ENCODE data around the gene SERINC2. TPM values are rescaled to one million over a fixed set of nuclear protein-coding genes. Genes with fewer than 3 reads are reported as not detected.

The SERINC2 gene
- total RNA-seq, 1 experiment from 2014 or later = 50.1 TPM

DNA sequence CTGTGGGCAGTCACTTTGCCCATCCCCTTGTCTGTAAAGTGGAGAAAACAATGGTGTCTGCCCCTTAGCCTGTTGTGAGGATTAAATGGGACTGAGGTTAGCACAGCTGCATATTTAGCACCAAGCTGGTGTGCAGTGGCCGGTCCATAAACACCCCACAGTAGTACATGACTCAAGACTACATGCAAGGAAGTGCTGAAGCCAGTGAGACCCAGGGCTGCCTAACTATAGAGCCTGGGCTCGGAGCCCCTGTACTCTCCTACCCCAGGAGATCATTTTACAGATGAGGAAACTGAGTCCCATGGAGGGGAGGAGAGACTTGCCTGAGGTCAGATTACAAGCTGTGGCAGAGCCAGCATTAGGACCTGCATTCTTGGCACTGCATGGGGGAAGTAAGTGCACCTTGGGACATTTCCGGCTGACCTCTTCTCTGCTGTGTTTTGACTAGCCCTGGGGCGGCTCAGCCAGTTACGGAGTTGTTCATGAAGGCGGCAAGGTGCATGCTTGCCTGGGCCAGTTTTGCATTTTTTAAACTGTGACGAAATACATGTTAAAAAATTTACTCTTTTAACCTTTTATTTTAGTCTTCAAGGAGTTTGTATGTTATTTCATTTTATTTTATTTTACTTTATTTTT, 3.2 kb downstream of the SERINC2 start:
- Histone ChIP-seq H3K4me3 (replicated peaks in 1 of 2; ENCODE audit: low read depth in 1 of 2, low read length in 2 of 2) (no peak overlapping the region), H3K27me3 (ENCODE audit: insufficient read depth, low read length) (no peaks in the 10 kb centered on the region), H3K4me1 (ENCODE audit: control insufficient read depth in 1 of 2, insufficient read depth in 2 of 2, low read length in 2 of 2) (peaks cover 8 to 60% of the 10 kb centered on the region in 2 experiments; a peak in 3 of 4 replicates), H2AFZ (ENCODE audit: low read depth, low read length, poor library complexity, severe bottlenecking) (no peak overlapping the region), H4K20me1 (ENCODE audit: insufficient read depth) (no peaks in the 10 kb centered on the region), H3K36me3 (ENCODE audit: control insufficient read depth in 1 of 2, insufficient read depth in 2 of 2, low read length in 2 of 2) (no peaks in the 10 kb centered on the region), H3K79me2 (ENCODE audit: insufficient read depth, low read length) (peaks cover 13% of the 10 kb centered on the region; the same call in 1 of the 2 replicates), H3K9ac (ENCODE audit: low read length) (no peak overlapping the region), H3K27ac (ENCODE audit: low read depth, low read length) (no peak overlapping the region), H3K9me2 (ENCODE audit: insufficient read depth) (no peaks in the 10 kb centered on the region), H3K4me2 (ENCODE audit: low read length) (peak overlapping the region; percentile 97), H3K9me3 (ENCODE audit: control insufficient read depth in 1 of 2, insufficient read depth in 1 of 2, low read depth in 1 of 2, low read length in 2 of 2) (no peaks in the 10 kb centered on the region)
- ChIA-PET RAD21 (ENCODE audit: low non-redundant PET in 1 of 2, low total read pairs in 2 of 2, uncharacterized antibody in 2 of 2, unreplicated experiment in 2 of 2) (no interaction called here), CTCF (interaction anchor here (0.6 kb wide), 1 partner anchor 32 kb away, joined by 3 read pairs; no protein-coding TSS in a partner anchor), POLR2A (interaction anchor here (1.4 kb wide), 1 partner anchor 120 kb away, joined by 3 read pairs; the partner anchor contains the start of genes SNRNP40 and ZCCHC17)
- no peak for ATAC-seq
- no peak for DNase-seq (ENCODE audit: low read depth, low spot score)
- no TSS peak for BruUV-seq (replicated peaks)
- TF ChIP-seq EZH2phosphoT487 (IDR thresholded peaks at IDR 0.05; ENCODE audit: borderline replicate concordance) = no peak
- no peak for TF ChIP-seq ATF3 (IDR thresholded peaks at IDR 0.05)
- TF ChIP-seq ZBTB33 (IDR thresholded peaks at IDR 0.05; ENCODE audit: extremely low read depth, insufficient replicate concordance, low read length) = no peak
- TF ChIP-seq POLR2A (IDR thresholded peaks at IDR 0.05; ENCODE audit: borderline replicate concordance, extremely low read depth, insufficient read depth, insufficient read length) = no peak
- no peak for TF ChIP-seq RAD21 (IDR thresholded peaks at IDR 0.05; ENCODE audit: low read depth)
- TF ChIP-seq EZH2 (IDR thresholded peaks at IDR 0.05) = no peak
- TF ChIP-seq EGR1 (IDR thresholded peaks at IDR 0.05; ENCODE audit: low read depth) = no peak
- intact Hi-C loops (cut with micrococcal nuclease) = no loop called here

Data from HCT116 (cell line).